Type B pancreatic cell (in vitro differentiated cells): ENCODE data around the gene EVI5. TPM values are rescaled to one million over a fixed set of nuclear protein-coding genes. Genes with fewer than 3 reads are reported as not detected.
A peak's percentile ranks its signal among the peaks of the same experiment; 100 is the strongest.
"Not testable (repeated sequence)": the region's sequence is repeated elsewhere in the genome, so short reads cannot be mapped to it uniquely, and the experiment has no call there.

Experiments used
- DNase-seq: peaks from one replicate; pipeline ENCODE4 v3.0.0; 2021; ENCODE audit warnings: mixed read lengths; ENCODE audit not compliant: unreplicated experiment; ENCODE audit errors: extremely low spot score
- H3K27ac Mint-ChIP-seq: 2 replicates; pipeline ENCODE4 v1.8.0; 2021; ENCODE audit warnings: mild to moderate bottlenecking, mixed read lengths
- H3K27me3 Mint-ChIP-seq: 2 replicates; pipeline ENCODE4 v1.8.0; 2021; ENCODE audit warnings: mixed read lengths
- H3K36me3 Mint-ChIP-seq: 2 replicates; pipeline ENCODE4 v1.8.0; 2021; ENCODE audit warnings: mixed read lengths
- H3K4me1 Mint-ChIP-seq: one replicate; pipeline ENCODE4 v1.8.0; 2021; ENCODE audit warnings: mixed read lengths; ENCODE audit not compliant: unreplicated experiment
- H3K4me3 Mint-ChIP-seq: 2 replicates; pipeline ENCODE4 v1.8.0; 2021; ENCODE audit warnings: mild to moderate bottlenecking, mixed read lengths
- H3K9me3 Mint-ChIP-seq: 2 replicates; pipeline ENCODE4 v1.8.0; 2021; ENCODE audit warnings: mixed read lengths
- total RNA-seq: library from RNA; stranded (reverse); gene quantifications from 2 replicates; pipeline ENCODE4 v1.2.1, GENCODE V29; 2021; ENCODE audit warnings: low replicate concordance
- TF ChIP-seq, protein P1 (sequence below): fragments of 200-600 bp; sonication (generic); conservative IDR thresholded peaks from 2 replicates; pipeline ENCODE4 v1.5.0; 2021; ENCODE audit warnings: antibody characterized with exemption, mild to moderate bottlenecking

The EVI5 gene
- total RNA-seq, 1 donor from 2014 or later, result 29.6 TPM

DNA sequence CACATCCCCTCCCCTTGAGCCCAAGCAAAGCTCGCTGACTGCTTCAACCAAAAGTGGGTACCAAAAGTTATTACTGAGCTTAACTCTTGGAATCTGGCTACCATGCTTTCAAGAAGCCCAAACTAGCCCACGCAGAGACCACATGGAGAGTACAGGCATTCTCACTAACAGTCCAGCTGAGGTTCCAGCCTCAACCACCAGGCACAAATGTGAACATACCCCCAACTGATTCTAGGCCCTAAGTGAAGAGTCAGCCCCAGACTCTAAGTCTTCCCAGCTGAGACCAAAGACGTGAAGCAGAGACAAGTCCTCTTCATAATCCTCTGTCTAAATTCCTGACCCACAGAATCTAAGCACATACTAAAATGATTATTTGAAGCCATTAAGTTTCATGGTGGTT lies 36.8 kb downstream of the EVI5 start:
- Mint-ChIP-seq H3K36me3 (no peaks in the 10 kb centered on the region), H3K4me3 (no peak overlapping the region), H3K9me3 (no peaks in the 10 kb centered on the region), H3K27me3 (no peaks in the 10 kb centered on the region), H3K4me1 (peaks cover 8% of the 10 kb centered on the region), H3K27ac (no peak overlapping the region)
- DNase-seq, result no peak
- TF ChIP-seq, protein P1, sequence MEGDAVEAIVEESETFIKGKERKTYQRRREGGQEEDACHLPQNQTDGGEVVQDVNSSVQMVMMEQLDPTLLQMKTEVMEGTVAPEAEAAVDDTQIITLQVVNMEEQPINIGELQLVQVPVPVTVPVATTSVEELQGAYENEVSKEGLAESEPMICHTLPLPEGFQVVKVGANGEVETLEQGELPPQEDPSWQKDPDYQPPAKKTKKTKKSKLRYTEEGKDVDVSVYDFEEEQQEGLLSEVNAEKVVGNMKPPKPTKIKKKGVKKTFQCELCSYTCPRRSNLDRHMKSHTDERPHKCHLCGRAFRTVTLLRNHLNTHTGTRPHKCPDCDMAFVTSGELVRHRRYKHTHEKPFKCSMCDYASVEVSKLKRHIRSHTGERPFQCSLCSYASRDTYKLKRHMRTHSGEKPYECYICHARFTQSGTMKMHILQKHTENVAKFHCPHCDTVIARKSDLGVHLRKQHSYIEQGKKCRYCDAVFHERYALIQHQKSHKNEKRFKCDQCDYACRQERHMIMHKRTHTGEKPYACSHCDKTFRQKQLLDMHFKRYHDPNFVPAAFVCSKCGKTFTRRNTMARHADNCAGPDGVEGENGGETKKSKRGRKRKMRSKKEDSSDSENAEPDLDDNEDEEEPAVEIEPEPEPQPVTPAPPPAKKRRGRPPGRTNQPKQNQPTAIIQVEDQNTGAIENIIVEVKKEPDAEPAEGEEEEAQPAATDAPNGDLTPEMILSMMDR, result peak; percentile 38

DNA sequence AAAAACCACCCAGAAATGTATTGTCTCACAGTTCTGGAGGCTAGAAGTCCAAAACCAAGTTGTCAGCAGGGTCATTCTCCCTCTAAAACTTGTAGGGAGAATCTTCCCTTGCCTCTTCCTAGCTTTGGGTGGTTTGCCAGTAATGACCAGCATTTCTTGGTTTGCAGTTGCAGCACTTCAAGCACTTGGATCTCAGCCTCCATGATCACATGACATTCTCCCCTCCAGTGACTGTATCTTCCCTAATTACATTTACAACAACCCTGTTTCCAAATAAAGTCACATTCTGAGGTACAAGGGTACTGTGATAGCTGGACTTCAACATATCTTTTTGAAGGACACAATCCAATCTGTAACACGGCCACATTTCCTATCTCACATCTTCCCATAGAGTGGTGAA lies 37.2 kb downstream of the EVI5 start:
- H3K4me1 Mint-ChIP-seq, result peaks cover 8% of the 10 kb centered on the region
- no peaks in the 10 kb centered on the region for H3K27me3 Mint-ChIP-seq
- H3K36me3 Mint-ChIP-seq, result no peaks in the 10 kb centered on the region
- TF ChIP-seq, protein P1, result no peak
- H3K27ac Mint-ChIP-seq, result no peak overlapping the region
- H3K9me3 Mint-ChIP-seq, result no peaks in the 10 kb centered on the region
- DNase-seq, result no peak
- H3K4me3 Mint-ChIP-seq, result no peak overlapping the region

DNA sequence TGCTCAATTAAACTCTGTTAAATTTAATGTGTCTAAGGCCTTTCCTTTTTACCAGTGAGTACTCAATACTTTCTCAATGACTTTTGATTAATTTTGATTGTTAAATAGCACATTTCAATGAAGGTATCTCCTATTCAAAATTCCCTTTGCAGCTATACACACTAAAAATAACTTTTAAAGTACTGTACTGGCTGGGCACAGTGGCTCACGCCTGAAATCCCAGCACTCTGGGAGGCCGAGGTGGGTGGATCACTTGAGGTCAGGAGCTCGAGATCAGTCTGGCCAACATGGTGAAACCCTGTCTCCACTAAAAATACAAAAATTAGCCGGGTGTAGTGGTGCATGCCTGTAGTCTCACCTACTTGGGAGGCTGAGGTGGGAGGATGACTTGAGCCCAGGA lies 38.7 kb downstream of the EVI5 start:
- not testable (repeated sequence) for DNase-seq, H3K4me1 Mint-ChIP-seq, H3K36me3 Mint-ChIP-seq, H3K4me3 Mint-ChIP-seq, H3K27me3 Mint-ChIP-seq, H3K9me3 Mint-ChIP-seq, H3K27ac Mint-ChIP-seq

DNA sequence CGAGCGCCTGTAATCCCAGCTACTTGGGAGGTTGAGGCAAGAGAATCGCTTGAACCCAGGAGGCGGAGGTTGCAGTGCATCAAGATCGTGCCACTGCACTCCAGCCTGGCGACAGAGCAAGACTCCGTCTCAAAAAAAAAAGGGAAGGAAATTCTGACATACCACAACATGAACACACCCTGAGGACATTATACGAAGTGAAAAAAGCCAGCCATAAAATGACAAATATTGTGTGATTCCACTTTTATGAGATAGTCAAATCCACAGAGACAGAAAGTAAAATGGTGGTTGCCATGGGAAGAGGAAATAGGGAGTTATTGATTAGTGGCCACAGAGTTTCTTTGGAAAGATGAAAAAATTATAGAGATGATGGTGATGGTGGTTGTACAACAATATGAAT lies 41.7 kb downstream of the EVI5 start:
- H3K9me3 Mint-ChIP-seq, result no peaks in the 10 kb centered on the region

DNA sequence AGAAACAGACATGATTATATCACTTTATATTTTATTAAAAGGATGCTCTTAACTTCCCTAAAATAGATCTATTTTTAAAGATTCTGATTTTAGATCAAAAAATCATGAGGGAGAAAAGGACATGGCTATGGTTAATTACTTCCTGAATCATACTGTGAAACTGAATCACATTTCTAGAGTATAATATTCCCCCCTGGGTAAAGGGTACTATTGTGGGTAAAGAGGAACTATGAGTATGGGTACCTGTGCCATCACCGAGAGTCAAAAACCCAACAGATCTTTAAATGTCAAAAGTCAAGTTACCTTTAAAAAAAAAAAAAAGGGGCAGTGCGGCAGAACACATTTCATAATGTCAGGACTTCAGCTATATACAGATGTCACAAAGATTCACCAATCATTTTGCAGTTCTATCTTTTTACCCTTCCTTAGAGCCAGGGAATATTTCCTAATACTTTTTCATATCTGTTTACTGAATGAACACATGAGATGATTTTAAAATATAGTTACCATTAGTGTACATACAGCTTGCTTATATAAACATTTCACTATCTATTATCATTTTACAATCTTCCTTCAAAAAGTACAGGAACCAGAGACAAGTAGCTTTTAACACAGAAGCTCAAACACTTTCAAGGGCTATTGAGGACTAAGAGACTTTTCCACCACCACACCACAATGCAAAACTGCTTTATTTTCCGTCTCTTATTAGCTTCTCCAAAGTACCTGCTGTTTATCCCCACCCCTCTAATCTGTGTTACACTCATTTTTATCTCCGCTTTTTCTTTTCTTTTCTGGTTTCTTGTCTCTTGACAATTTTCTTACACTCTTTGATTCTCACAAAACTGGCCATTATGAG lies 45.0 kb downstream of the EVI5 start:
- no peak overlapping the region for H3K27ac Mint-ChIP-seq
- TF ChIP-seq, protein P1, result no peak
- H3K9me3 Mint-ChIP-seq, result no peaks in the 10 kb centered on the region
- no peak for DNase-seq
- H3K36me3 Mint-ChIP-seq, result peaks cover 3% of the 10 kb centered on the region
- no peaks in the 10 kb centered on the region for H3K4me1 Mint-ChIP-seq
- no peaks in the 10 kb centered on the region for H3K27me3 Mint-ChIP-seq
- H3K4me3 Mint-ChIP-seq, result no peak overlapping the region

More for the DNA sequence above, 41.7 kb downstream of the EVI5 start:
- Mint-ChIP-seq H3K36me3 (no peaks in the 10 kb centered on the region), H3K4me1 (peaks cover 6% of the 10 kb centered on the region), H3K27ac (no peak overlapping the region), H3K27me3 (no peaks in the 10 kb centered on the region), H3K4me3 (no peak overlapping the region)
- DNase-seq, result no peak
- TF ChIP-seq, protein P1, result no peak

DNA sequence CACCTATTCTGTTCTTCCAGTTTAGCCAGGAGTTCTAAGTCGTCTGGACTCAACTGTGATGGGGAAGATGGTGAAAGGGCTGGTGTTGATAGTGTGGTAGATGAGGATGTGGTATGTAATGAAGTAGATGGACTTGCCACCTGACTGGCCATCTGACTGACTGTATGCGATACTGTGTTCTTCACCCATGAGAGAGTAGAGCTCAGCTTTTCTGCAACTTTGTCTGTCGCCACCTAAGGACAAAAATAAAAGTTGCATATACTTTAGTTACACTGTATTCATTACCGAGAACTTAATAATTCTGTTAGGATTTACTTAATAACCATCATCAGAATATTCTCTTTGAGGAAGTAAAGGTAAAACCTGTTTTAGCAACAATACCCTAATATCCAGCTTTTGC lies 48.5 kb downstream of the EVI5 start:
- Mint-ChIP-seq H3K27ac (no peak overlapping the region), H3K4me3 (no peak overlapping the region), H3K27me3 (no peaks in the 10 kb centered on the region), H3K4me1 (no peaks in the 10 kb centered on the region), H3K9me3 (no peaks in the 10 kb centered on the region), H3K36me3 (peaks cover 14% of the 10 kb centered on the region)
- no peak for DNase-seq
- TF ChIP-seq, protein P1, result peak; percentile 30
